HG03045 (cell line): ENCODE results near the gene ATG3.
"Not testable (repeated sequence)": the region's sequence is repeated elsewhere in the genome, so short reads cannot be mapped to it uniquely, and the experiment has no call there.

ENCODE experiments used
- ATAC-seq: cut with Tn5 transposase; IDR thresholded peaks from one replicate; pipeline ENCODE4 v1.9.1; 2021; ENCODE audit warnings: mild to moderate bottlenecking, moderate library complexity; ENCODE audit not compliant: unreplicated experiment

Gene ATG3

GRCh38 chr3:112503304-112503972 is 58.3 kb downstream of the ATG3 start:
- ATAC-seq, result no peak

GRCh38 chr3:112500621-112501020 is 61.1 kb downstream of the ATG3 start:
- ATAC-seq, result no peak

GRCh38 chr3:112498914-112499711 is 62.6 kb downstream of the ATG3 start, which contains the start of gene BTLA:
BTLA (minus strand) TSS chr3:112499472; CDS start chr3:112499358, 114 bp downstream.
- peak; percentile 57 for ATAC-seq

- ATAC-seq, result no peak
Measured at GRCh38 chr3:112497897-112498548, 63.7 kb downstream of the ATG3 start.

DNA sequence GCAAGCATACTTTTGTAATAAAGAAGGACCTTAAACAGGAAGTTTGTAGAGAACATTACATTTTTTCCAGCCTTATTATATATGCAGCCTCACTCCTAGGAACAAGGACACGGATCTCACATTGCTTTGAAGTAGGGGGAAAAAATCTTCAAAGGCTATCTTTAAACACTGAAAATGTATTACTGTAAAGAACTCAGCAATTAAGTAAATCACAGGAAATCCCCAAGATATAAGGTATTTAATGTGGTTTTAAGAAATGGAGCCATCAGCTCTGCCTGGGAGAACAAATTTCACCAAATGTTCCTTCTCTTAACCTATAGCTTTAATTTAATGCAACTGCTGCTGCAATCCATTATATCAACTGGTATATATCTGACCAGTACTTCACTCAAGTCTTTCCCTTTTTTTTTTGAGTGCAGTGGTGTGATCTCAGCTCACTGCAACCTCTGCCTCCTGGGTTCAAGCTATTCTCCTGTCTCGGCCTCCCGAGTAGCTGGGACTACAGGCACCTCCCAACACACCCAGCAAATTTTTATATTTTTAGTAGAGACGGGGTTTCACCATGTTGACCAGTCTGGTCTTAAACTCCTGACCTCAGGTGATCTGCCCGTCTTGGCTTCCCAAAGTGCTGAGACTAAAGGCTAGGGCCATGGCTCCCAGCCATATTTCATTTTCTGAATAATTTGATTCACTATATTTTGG is 65.2 kb downstream of the ATG3 start:
- no peak for ATAC-seq

DNA sequence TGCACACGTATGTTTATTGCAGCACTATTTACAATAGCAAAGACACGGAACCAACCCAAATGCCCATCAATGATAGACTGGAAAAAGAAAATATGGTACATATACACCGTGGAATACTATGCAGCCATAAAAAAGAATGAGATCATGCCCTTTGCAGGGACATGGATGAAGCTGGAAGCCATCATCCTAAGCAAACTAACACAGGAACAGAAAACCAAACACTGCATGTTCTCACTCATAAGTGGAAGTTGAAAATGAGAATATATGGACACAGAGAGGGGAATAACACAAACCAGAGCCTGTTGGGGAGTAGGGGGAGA is 67.4 kb downstream of the ATG3 start:
- ATAC-seq, result not testable (repeated sequence)

DNA sequence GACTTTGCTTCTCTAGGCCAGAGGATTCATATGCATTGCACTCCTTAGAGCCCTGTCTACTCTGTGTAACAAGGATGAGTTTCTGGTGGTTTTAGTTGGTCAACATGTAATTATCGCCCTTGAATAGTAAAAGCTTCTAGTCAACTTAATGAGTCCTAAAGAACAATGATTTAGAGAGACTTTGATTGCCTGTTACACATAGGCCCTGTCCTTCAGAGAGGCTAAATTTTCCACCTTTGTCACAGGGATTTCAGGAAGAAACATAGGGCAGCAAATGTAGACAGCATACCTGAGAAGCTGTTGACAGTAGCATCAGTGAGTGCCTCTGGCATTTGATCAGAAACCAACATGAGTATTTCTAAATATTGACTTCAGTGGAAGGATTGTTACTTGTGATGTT is 69.6 kb downstream of the ATG3 start:
- ATAC-seq, result no peak

DNA sequence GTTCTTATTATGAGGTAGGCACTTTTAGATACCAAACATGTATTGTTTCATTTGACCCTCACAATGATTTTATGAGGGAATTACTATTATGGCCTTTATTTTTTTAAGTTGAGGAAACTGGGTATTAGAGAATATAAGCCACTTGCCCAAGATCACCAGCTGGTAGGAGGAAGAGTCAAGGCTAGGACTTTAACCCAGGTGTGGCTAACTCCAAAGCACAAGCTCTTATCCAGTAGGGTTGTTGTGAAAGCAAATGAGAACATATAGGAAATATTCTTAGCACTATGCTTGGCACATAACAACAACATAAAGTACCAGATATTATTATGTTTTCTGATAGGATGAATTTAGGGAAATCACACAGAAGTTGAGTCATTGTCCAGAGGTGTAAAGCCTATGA is 70.4 kb downstream of the ATG3 start:
- no peak for ATAC-seq

GRCh38 chr3:112489674-112490479 is 71.9 kb downstream of the ATG3 start:
- ATAC-seq, result peak; percentile 46

GRCh38 chr3:112486811-112487505 is 74.8 kb downstream of the ATG3 start:
- ATAC-seq, result no peak

GRCh38 chr3:112484352-112484751 is 77.4 kb downstream of the ATG3 start:
- ATAC-seq, result no peak

DNA sequence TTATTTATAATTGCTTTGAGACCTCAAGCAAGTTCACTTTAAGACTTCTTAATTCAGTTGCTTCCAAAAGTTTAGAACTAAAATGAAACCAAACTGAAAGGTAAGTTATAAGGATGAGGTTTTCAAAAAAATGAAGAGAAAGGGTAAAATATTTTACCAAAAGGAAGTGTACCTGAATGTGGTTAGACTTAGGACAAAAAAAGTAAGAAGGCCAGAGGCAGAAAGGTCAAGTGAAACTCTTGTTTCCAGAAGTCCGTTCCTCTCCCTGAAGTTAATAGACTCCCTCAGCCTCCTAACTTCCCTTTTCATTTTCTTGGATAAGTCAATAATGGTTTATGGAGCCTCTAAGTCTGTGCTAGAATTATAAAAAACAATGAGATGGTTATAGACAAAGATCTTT is 79.1 kb downstream of the ATG3 start:
- no peak for ATAC-seq
